AG04450 (cell line): ENCODE results near the gene SUSD3. TPM values are rescaled to one million over a fixed set of nuclear protein-coding genes. Genes with fewer than 3 reads are reported as not detected.

Experiments used
- CTCF ChIA-PET: fragments of 300-600, 350-600 bp; formaldehyde crosslinking; extraction: SDS; loops from one replicate; lab custom pipeline; 2022; ENCODE audit warnings: antibody characterized with exemption, inconsistent platforms; lab: Charles Lee
- POLR2A ChIA-PET: fragments of 350-600 bp; formaldehyde crosslinking; extraction: SDS; loops from one replicate; lab custom pipeline; 2021; ENCODE audit warnings: antibody characterized with exemption, inconsistent platforms; lab: Yijun Ruan, JAX
- DNase-seq: peaks from one replicate; pipeline ENCODE4 v3.0.0-alpha.2; 2011; ENCODE audit warnings: low read depth, low spot score
- H3K27ac ChIP-seq: one replicate; pipeline ENCODE4 v1.5.1; 2012; ENCODE audit warnings: low read depth, low read length, control low read depth
- H3K27me3 ChIP-seq: one replicate; pipeline ENCODE4 v1.6.0; 2012; ENCODE audit warnings: low read length; ENCODE audit not compliant: control insufficient read depth, insufficient read depth
- H3K4me3 ChIP-seq: 2 replicates; pipeline ENCODE4 v1.5.1; 2011; ENCODE audit warnings: mild to moderate bottlenecking, low read depth, low read length, control low read depth
- H3K9me3 ChIP-seq: 2 replicates; pipeline ENCODE4 v1.5.1; 2012; ENCODE audit warnings: low read length; ENCODE audit not compliant: control insufficient read depth, insufficient read depth
- CTCF ChIP-seq: IDR thresholded peaks from 2 replicates; pipeline ENCODE4 v1.5.1; 2011; ENCODE audit warnings: low read depth, low read length, control low read depth, inconsistent platforms
- polyA plus RNA-seq: library from polyadenylated mRNA; depleted of rRNA; stranded (reverse); fragments of >200 nt; gene quantifications from 2 replicates; pipeline ENCODE4 v1.2.3, GENCODE V29; 2011

SUSD3 gene
- polyA plus RNA-seq, 1 experiment: 1.4 TPM

- TF ChIP-seq CTCF: no peak
- Histone ChIP-seq H3K4me3 (no peak overlapping the region), H3K27ac (no peak overlapping the region), H3K9me3 (peaks cover 29% of the 10 kb centered on the region), H3K27me3 (no peaks in the 10 kb centered on the region)
- POLR2A ChIA-PET: no interaction called here
- no peak for DNase-seq
- CTCF ChIA-PET: no interaction called here
Observed at GRCh38 chr9:93084471-93084881, 26.0 kb downstream of the SUSD3 start.

- no peak for TF ChIP-seq CTCF
- CTCF ChIA-PET: no interaction called here
- Histone ChIP-seq H3K9me3 (peaks cover 41% of the 10 kb centered on the region), H3K4me3 (no peak overlapping the region), H3K27me3 (no peaks in the 10 kb centered on the region), H3K27ac (no peak overlapping the region)
- no peak for DNase-seq
- POLR2A ChIA-PET: no interaction called here
Observed at GRCh38 chr9:93085676-93086075, 27.2 kb downstream of the SUSD3 start.

- no peaks in the 10 kb centered on the region for H3K27me3 ChIP-seq
- H3K9me3 ChIP-seq: peaks cover 50% of the 10 kb centered on the region
- DNase-seq: no peak
- no peak overlapping the region for H3K27ac ChIP-seq
- H3K4me3 ChIP-seq: no peak overlapping the region
- ChIA-PET POLR2A (no interaction called here), CTCF (interaction anchor here (0.6 kb wide), 1 partner anchor 102 kb away, joined by 4 read pairs; no protein-coding TSS in a partner anchor)
- no peak for TF ChIP-seq CTCF
Observed at GRCh38 chr9:93086447-93087224, 28.1 kb downstream of the SUSD3 start.

- CTCF ChIA-PET: no interaction called here
- Histone ChIP-seq H3K27me3 (no peaks in the 10 kb centered on the region), H3K4me3 (no peak overlapping the region), H3K27ac (no peak overlapping the region), H3K9me3 (peaks cover 59% of the 10 kb centered on the region)
- TF ChIP-seq CTCF: no peak
- no peak for DNase-seq
- POLR2A ChIA-PET: no interaction called here
Observed at GRCh38 chr9:93087971-93088655, 29.6 kb downstream of the SUSD3 start.

GRCh38 chr9:93088656-93089015, 30.1 kb downstream of the SUSD3 start:
- Histone ChIP-seq H3K9me3 (peaks cover 58% of the 10 kb centered on the region), H3K27me3 (no peaks in the 10 kb centered on the region), H3K4me3 (no peak overlapping the region), H3K27ac (no peak overlapping the region)
- ChIA-PET CTCF (no interaction called here), POLR2A (no interaction called here)
- no peak for TF ChIP-seq CTCF
- no peak for DNase-seq
